ENCODE measurements around the gene CA11.

CA11 gene

GRCh38 chr19:48627865-48628314 is 18.1 kb downstream of the CA11 start:
- DNase-seq: no peak

DNA sequence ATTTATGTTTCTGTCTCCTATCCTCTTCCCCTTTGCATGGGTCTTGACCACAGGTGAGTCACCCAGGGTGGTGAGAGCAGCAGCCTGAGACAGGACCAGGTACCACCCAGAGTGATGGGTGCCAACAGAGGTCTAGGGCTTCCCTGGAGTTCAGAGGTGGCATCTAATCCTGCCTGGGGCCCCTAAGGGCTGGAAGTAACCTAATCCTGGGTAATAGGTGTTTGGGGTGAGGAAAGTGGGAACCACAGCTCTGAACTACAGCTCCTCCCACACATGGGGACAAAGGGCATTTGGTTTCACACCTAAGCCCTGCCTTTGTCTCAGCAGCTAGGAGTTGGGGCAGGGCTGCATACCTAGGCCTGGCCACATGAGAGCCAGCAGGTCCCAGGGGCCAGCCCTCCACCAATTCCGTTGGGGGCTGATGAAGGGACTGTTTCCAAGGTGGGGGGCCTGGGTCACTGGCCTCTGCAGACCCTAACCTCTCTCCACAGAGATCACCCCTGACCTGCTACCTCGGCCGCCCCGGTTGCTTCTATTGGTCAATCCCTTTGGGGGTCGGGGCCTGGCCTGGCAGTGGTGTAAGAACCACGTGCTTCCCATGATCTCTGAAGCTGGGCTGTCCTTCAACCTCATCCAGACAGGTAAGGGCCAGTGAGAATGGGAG is 18.7 kb downstream of the CA11 start:
- peak; percentile 26 for DNase-seq

DNA sequence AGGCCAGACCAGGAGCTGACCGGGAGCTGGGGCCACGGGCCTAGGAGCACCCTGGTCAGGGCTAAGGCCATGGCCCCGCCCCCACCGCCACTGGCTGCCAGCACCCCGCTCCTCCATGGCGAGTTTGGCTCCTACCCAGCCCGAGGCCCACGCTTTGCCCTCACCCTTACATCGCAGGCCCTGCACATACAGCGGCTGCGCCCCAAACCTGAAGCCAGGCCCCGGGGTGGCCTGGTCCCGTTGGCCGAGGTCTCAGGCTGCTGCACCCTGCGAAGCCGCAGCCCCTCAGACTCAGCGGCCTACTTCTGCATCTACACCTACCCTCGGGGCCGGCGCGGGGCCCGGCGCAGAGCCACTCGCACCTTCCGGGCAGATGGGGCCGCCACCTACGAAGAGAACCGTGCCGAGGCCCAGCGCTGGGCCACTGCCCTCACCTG is 20.1 kb downstream of the CA11 start:
- no peak for DNase-seq

DNA sequence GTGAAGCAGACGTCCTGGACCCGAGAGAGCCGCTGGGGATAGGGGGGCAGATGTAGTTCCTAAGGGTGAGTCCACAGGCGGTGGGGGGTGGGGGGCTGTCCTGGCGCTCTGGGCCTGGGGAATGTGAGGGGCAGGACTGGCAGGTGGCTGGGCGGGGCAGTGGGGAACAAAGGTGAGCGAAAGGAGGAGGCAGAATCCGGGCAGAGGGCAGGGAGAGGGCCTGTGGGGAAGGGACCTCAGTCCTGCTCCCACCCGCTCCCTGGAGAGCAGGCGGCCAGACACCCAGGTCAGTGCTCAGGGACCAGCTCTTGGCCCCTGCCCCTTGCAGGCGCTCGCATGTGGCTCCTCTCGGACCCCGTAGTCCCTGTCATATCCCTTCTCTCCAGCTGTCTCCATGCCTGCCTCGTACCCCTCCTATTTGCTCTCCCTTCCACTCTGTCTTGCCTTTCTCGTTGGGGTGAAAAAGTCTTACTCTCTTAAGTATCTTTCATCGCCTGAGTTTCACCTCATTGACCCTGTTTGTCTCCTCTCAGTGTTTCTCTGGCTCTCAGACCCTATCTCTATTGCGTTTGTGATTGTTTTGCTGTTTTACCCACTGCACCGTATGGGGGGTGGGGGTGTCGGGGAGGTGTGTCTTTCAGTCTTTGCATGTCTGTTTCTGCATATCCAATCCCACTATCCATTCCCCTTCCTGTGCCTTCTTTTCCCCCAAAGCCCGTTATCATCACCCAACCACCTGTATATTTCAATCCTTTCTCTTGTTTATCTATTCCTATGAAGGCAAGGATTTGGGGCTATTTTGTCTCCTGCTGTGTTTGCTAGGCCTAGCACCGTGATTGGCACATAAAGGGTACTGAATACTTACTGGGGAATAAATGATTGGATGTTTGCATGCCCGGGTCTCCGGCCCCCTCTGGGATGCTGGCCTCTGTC is 20.9 kb downstream of the CA11 start:
- DNase-seq: no peak

DNA sequence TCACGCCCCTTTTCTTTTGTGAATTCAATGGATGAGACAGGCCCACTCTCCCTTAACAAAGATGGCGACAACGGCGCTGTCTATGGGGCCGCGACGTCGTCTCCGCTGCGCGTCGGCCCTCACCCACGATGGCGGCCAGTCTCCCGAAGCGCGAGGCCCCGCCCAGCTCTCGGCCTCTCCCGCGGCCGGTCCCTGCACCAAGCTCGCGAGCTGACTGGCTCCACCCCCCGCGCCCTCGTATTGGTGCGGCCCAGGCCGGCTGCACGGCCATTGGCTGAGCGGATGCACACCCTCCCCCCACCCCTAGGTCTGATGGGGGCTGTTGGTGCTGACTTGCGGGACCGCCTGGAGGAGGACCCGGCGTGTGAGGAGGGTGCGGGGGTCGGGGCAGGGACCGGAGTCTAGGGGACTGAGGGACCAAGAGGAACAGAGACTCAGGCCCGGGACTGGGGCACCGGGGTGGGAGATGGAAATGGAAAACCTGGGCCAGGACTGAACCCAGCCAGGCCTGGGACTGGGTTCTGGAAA is 21.9 kb downstream of the CA11 start:
- peak; percentile 98 for DNase-seq

DNA sequence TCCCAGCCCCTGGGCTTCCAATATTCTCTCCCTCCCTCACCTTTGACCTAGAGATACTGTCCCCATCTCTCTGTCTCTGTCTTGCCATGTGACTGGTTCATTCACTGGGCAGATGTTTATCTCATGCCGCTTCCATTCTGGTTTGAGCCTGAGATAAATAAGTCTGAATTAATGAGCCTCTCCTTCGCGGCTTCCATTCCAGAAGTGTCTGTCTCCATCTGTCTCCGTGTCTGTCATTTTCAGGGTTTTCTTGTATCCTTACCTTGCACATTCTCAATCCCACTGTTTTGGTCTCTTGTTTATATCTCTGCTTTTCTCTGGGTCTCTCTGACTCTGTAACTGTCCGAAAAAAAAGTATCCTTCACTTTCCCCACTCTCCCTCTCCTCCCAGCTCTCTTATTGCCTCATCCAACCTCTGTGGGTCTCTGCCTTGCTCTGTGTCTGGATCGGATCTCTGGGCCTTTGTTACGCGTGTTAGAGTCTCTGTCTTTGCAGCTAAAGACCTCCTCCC is 22.4 kb downstream of the CA11 start:
- DNase-seq: no peak

- DNase-seq: no peak
Measured at GRCh38 chr19:48619692-48620585, 26.0 kb downstream of the CA11 start.

DNA sequence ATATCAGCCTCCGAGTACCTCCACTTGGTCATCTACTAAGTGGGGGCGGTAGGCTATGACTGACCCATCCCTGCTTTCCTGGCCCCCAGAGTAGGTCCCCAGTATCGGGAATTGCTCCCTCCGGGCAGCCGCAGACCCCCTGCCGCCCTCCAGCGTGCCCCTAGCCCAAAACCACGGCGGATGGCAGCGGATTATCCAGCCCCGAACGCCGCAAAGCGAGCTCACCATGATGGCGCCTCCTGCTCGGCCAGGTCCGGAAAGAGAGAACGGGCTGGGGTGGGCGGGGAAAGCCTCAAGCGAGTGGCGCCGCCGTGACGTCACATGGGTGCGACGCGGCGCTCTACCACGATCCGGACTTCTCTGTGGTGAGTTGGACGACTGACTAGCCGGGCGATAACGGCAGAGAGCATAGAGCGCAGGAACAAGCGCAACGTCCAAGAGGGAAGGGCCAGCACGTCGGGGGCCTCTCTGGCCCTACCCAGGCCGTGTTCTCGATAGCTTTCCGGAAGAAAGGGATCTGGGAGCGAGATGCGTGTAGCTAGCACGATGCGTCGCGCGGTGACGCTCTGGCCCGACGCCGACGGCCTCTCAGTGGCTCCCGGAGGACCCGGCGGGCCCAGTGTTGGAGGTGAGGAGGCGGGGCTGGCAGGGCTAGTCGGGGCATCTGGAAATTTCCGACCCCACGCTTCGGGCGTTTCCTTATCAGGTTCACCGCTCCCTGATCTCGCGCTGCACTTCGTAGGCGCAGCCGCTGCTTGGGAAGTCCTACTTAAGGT is 26.9 kb downstream of the CA11 start, which contains the start of the genes RPL18 and SPHK2:
Gene RPL18 (minus strand): TSS at position 263 of the 776 bp plus-strand sequence. CDS start 35 bp downstream, at position 228.
Gene SPHK2 (plus strand): TSS at position 591 of the 776 bp plus-strand sequence. CDS start 1,009 bp downstream, outside the sequence.
- DNase-seq: peak; percentile 96

DNA sequence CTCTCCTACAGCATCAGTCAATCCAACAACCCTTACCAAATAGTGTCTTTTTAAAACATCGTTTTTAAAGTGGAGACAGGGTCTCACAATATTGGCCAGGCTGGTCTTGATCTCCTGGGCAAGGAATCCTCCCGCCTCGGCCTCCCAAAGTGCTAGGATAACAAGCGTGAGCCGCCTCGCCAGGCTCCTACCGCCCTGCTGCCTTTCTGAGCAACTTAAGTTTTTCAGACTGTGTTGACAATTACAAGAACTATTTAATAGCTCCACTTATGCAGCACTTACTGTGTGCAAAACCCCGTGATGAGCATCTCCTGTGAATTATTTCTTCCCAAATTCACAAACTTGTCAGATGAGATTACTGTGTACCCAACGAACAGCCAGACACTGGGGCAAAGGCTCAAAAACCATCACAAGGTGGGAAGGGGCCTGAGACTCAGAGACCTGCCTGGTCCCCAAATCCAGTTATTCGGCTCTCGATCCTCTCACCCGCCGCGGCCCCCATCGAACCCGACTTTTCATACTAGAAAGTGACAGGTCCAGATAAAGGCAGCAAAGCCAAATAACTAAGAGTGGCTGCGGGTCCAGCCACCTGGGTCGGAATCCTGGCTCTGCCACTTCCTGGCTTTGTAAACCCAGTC is 27.6 kb downstream of the CA11 start:
- no peak for DNase-seq

GRCh38 chr19:48617146-48617937 is 28.6 kb downstream of the CA11 start:
- DNase-seq: no peak

GRCh38 chr19:48616491-48617056 is 29.4 kb downstream of the CA11 start:
- no peak for DNase-seq

GRCh38 chr19:48616041-48616436 is 29.9 kb downstream of the CA11 start:
- no peak for DNase-seq

DNA sequence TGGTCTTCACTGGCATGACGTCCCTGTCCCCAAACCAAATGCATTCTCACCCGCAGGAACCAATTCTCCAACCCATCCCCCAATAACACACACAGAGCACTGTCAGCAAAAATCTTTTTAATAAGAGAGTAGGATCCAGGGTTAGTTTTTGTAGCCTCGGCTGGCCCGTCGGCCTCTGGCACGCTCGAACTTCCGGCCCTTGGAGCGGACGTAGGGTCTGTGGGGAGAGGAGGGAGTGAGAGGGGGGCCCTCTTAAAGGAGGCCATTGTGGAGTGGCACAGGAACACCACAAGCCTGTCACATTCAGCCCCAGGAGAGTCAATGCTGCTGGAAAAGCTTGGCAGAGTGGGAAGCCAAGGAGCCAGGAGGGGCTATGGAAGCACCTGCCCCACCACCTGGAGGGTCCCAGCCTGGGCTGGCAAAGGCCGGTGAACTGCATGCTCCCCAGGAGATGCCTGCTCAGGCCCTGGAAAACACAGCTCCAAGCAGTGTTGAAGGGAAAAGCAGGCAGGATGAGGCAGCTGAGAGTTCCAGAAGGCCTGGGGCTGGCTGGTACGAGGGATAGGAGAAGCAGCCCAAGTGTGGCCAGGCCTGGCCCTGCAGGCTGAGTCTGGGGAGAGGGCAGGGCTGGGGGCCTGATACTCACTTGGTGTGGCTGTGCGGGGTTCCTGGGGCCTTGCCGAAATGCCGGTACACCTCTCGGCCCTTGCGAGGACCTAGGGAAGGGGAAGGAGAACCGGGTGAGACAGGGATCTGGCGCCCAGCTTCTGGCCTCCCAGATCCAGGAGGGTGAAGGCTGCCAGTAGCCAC is 30.6 kb downstream of the CA11 start:
- no peak for DNase-seq

- DNase-seq: peak; percentile 15
Measured at GRCh38 chr19:48614436-48615230, 31.4 kb downstream of the CA11 start, which contains the start of gene FAM83E. Gene FAM83E (minus strand): TSS chr19:48615076. CDS start chr19:48613372, 1,704 bp downstream.

DNA sequence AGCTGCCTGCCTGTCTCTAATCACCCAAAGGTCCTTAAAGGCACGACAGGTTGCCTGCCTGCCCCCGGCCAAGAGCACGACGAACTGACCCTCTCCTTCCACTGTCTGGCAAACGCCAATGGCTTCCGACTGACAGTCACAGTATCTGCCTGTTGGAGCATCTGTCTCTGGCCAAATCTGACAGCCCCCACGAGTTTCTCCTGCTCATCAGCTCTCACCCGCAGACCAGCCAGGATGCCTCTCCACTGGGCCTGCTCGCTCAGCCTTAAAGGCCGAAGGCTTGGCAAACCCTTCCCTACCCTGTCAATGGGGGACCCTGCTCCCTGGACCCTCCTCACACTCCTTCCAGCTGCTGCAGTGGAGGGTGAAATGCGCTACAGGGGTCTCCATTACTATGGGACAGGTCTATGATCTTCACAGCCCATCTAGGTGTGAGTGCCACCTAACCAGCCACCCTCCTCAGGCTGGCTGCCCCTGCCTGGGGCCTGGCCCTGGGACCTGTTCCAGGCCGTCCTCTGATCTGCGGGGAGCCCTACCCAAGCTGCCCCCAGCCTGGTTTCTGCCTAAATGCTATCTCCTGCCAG is 32.0 kb downstream of the CA11 start:
- peak; percentile 19 for DNase-seq

DNA sequence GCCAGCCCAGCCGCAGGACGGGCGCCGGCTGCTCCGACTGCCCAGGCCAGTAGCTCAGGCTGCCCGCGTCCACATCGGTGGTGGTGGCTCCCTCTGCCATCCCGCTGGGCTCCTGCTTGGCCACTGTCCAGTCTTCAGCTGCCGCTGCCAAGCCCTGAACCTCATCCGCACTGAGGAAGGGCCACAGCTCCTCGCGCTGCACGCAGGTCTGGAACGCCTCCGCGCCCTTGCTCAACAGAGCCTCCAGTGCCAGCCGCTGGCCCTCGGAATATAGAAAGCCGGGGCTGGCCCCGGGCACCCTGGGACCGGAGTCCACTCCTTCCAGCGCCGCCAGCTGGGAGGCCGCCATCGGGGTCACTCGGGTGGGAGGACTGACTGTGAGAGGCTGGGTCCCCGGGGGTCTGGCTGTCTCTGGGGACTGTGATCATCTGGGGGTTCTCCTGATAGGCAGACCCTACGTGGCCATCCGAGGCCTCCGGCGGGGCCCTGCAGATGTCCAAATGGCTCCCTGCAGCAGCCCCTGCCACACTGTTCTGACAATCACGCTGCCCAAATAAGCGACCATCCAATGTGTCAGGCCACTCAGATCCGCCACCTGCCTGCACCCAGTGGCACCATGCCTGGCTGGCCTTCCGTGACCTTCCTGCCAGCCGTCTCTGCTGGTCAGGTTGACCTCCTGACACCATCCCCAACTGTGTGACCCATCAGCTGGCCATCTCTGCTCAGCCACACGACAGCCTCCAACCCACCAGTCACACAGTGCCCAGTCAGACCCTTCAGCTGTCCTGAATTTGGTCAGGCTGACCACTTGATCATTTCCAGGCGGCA is 32.7 kb downstream of the CA11 start:
- DNase-seq: no peak
